ENCODE measurements around the gene TDRD9.

GRCh38 chr14:104096318-104096717 lies 168.1 kb downstream of the TDRD9 start:
- TF ChIP-seq EZH2phosphoT487 (IDR thresholded peaks at IDR 0.05; ENCODE audit: insufficient read depth, low read depth) (no peak), EZH2 (IDR thresholded peaks at IDR 0.05; ENCODE audit: insufficient read depth, poor library complexity, severe bottlenecking) (no peak)
